ENCODE data around the gene SPTBN4.

DNA sequence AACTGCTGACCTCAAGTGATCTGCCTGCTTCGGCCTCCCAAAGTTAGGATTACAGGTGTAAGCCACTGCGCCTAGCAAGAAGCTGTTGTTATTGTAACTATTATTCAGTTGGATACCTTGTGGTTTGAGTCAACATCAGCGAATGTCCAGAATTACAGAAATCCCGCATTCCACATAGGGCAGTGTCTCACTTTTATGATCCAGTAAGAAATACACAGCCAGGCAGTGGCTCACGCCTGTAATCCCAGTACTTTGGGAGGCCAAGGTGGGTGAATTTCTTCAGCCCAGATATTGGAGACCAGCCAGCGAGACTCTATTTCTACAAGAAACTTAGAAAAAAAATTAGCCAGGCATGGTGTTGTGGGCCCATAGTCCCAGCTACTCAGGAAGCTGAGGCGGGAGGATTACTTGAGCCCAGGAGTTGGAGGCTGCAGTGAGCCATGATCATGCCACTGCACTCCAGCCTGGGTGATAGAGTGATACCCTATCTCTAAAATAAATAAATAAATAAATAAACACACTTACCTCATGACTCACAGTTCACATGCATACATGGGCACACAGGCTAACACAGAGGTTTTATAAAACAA is 43.8 kb downstream of the SPTBN4 start:
- TF ChIP-seq, protein P1, sequence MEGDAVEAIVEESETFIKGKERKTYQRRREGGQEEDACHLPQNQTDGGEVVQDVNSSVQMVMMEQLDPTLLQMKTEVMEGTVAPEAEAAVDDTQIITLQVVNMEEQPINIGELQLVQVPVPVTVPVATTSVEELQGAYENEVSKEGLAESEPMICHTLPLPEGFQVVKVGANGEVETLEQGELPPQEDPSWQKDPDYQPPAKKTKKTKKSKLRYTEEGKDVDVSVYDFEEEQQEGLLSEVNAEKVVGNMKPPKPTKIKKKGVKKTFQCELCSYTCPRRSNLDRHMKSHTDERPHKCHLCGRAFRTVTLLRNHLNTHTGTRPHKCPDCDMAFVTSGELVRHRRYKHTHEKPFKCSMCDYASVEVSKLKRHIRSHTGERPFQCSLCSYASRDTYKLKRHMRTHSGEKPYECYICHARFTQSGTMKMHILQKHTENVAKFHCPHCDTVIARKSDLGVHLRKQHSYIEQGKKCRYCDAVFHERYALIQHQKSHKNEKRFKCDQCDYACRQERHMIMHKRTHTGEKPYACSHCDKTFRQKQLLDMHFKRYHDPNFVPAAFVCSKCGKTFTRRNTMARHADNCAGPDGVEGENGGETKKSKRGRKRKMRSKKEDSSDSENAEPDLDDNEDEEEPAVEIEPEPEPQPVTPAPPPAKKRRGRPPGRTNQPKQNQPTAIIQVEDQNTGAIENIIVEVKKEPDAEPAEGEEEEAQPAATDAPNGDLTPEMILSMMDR (IDR thresholded peaks at IDR 0.05; ENCODE audit: insufficient read depth, low read depth, low read length): no peak
- no peak for TF ChIP-seq EZH2 (IDR thresholded peaks at IDR 0.05; ENCODE audit: insufficient read depth, low read length)

Data from astrocyte (in vitro differentiated cells and primary cell).